Mesenchymal stem cell (in vitro differentiated cells and primary cell): Measurements from ENCODE around the gene LPGAT1.

ENCODE experiments used
- DNase-seq: peaks from one replicate; pipeline ENCODE4 v3.0.0-alpha.2; 2013
- H2AFZ ChIP-seq: one replicate; pipeline ENCODE4 v1.6.1; 2013; ENCODE audit warnings: low read depth, mild to moderate bottlenecking, control low read depth, inconsistent platforms, low read length, moderate library complexity
- H2AK5ac ChIP-seq: 2 replicates; pipeline ENCODE4 v1.6.1; 2013; ENCODE audit warnings: low read length, moderate library complexity, mild to moderate bottlenecking, inconsistent platforms; ENCODE audit not compliant: severe bottlenecking
- H2BK120ac ChIP-seq: one replicate; pipeline ENCODE4 v1.6.1; 2013; ENCODE audit warnings: low read depth, mild to moderate bottlenecking, inconsistent platforms, low read length, moderate library complexity
- H2BK12ac ChIP-seq, 2 experiments: one replicate each; pipeline ENCODE4 v1.6.1; 2013; ENCODE audit warnings: inconsistent platforms in 2 of 2, low read length in 2 of 2, mild to moderate bottlenecking in 2 of 2, moderate library complexity in 2 of 2, control low read depth in 1 of 2
- H2BK15ac ChIP-seq: one replicate; pipeline ENCODE4 v1.6.1; 2013; ENCODE audit warnings: mild to moderate bottlenecking, low read depth, inconsistent platforms; ENCODE audit not compliant: poor library complexity, severe bottlenecking
- H2BK5ac ChIP-seq: 2 replicates; pipeline ENCODE4 v1.6.1; 2013; ENCODE audit warnings: low read depth, mild to moderate bottlenecking, low read length, control low read depth, inconsistent platforms; ENCODE audit not compliant: poor library complexity, severe bottlenecking
- H3K14ac ChIP-seq, 2 experiments: one replicate each; pipeline ENCODE4 v1.6.1; 2013; ENCODE audit warnings: inconsistent platforms in 2 of 2, low read length in 2 of 2, control low read depth in 1 of 2, mild to moderate bottlenecking in 1 of 2, moderate library complexity in 1 of 2
- H3K18ac ChIP-seq, 2 experiments: one replicate each; pipeline ENCODE4 v1.6.1; 2013; ENCODE audit warnings: inconsistent platforms in 2 of 2, low read length in 2 of 2, control low read depth in 1 of 2, low read depth in 1 of 2, mild to moderate bottlenecking in 1 of 2
- H3K23ac ChIP-seq, 2 experiments: one replicate each; pipeline ENCODE4 v1.6.1; 2013; ENCODE audit warnings: inconsistent platforms in 2 of 2, low read length in 2 of 2, mild to moderate bottlenecking in 2 of 2, moderate library complexity in 2 of 2, control low read depth in 1 of 2
- H3K27ac ChIP-seq: 2 replicates; pipeline ENCODE4 v1.5.1; 2013; ENCODE audit warnings: mild to moderate bottlenecking, moderate library complexity, low read length, control low read depth, inconsistent platforms; ENCODE audit not compliant: poor library complexity, severe bottlenecking
- H3K27me3 ChIP-seq, 2 experiments: 2 replicates each; pipeline versions ENCODE4 v1.6.1 to v1.7.0; 2013; ENCODE audit warnings: low read length in 2 of 2, mild to moderate bottlenecking in 2 of 2, moderate library complexity in 2 of 2, control low read depth in 1 of 2, inconsistent platforms in 1 of 2; ENCODE audit not compliant: control insufficient read depth in 1 of 2, insufficient read depth in 1 of 2
- H3K36me3 ChIP-seq, 2 experiments: 2 replicates each; pipeline versions ENCODE4 v1.6.1 to v1.7.0; 2013; ENCODE audit warnings: low read length in 2 of 2, control low read depth in 1 of 2, inconsistent platforms in 1 of 2, low read depth in 1 of 2, mild to moderate bottlenecking in 1 of 2; ENCODE audit not compliant: insufficient read depth in 2 of 2, control insufficient read depth in 1 of 2
- H3K4ac ChIP-seq, 2 experiments: one replicate each; pipeline ENCODE4 v1.6.1; 2013; ENCODE audit warnings: inconsistent platforms in 2 of 2, low read length in 2 of 2, mild to moderate bottlenecking in 2 of 2, moderate library complexity in 2 of 2, control low read depth in 1 of 2, low read depth in 1 of 2
- H3K4me1 ChIP-seq: 2 replicates; pipeline ENCODE4 v1.6.1; 2013; ENCODE audit warnings: low read depth, low read length, control low read depth; ENCODE audit not compliant: control insufficient read depth, insufficient read depth
- H3K4me2 ChIP-seq: 2 replicates; pipeline ENCODE4 v1.6.1; 2013; ENCODE audit warnings: low read length, mild to moderate bottlenecking, inconsistent platforms; ENCODE audit not compliant: poor library complexity, severe bottlenecking
- H3K4me3 ChIP-seq, 2 experiments: 2 replicates each; pipeline versions ENCODE4 v1.5.1 to v1.7.0; 2013; ENCODE audit warnings: low read length in 2 of 2, mild to moderate bottlenecking in 2 of 2, control low read depth in 1 of 2, low read depth in 1 of 2; ENCODE audit not compliant: insufficient read depth in 1 of 2
- H3K79me1 ChIP-seq: replicated peaks from 2 replicates; pipeline ENCODE4 v1.6.1; 2013; ENCODE audit warnings: mild to moderate bottlenecking, control low read depth, low read length, inconsistent platforms; ENCODE audit not compliant: poor library complexity, severe bottlenecking
- H3K9ac ChIP-seq: 2 replicates; pipeline ENCODE4 v1.7.0; 2013; ENCODE audit warnings: mild to moderate bottlenecking, low read length, moderate library complexity
- H3K9me3 ChIP-seq: 2 replicates; pipeline ENCODE4 v1.7.0; 2013; ENCODE audit warnings: mild to moderate bottlenecking, low read length; ENCODE audit not compliant: control insufficient read depth
- H4K8ac ChIP-seq: one replicate; pipeline ENCODE4 v1.6.1; 2013; ENCODE audit warnings: inconsistent platforms, mild to moderate bottlenecking, low read length, moderate library complexity
- H4K91ac ChIP-seq: one replicate; pipeline ENCODE4 v1.6.1; 2013; ENCODE audit warnings: mild to moderate bottlenecking, low read length, inconsistent platforms
- WGBS: methylation state at CpG from one replicate; pipeline ENCODE4 v1.1.7; 2013; ENCODE audit warnings: mixed read lengths; 5-methylcytosine and 5-hydroxymethylcytosine counted together

The LPGAT1 gene

DNA sequence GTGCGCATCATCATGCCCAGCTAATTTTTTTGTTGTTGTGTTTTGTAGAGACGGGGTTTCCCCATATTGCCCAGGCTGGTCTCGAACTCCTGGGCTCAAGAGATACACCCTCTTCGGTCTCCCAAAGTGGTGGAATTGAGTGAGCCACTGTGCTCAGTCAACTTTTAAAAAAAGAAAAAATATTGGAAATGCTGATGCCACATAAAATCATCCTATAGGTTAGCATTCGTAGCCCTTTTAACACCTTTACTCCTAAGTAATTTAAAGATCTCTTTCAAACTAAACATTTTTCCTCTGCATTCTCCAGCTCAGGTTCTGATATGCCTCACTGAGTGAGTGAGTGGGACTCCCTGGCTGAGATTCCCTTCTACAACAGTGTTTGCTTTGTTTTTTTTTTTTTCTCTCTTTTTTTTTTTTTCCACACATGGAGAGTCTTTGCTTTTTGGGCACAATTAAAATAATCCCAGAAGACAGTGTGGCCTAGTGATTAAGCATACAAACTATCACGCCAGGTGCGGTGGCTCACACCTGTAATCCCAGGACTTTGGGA is 74.0 kb downstream of the LPGAT1 start:
- Histone ChIP-seq H2AFZ (no peak overlapping the region), H2BK120ac (no peak overlapping the region), H3K27me3 (no peaks in the 10 kb centered on the region), H2BK12ac (no peak overlapping the region), H3K4me2 (no peak overlapping the region), H3K9me3 (peaks cover 5% of the 10 kb centered on the region), H2BK5ac (no peak overlapping the region), H3K4me3 (no peak overlapping the region), H4K91ac (no peak overlapping the region), H2BK15ac (no peak overlapping the region), H3K27ac (no peak overlapping the region), H3K18ac (no peak overlapping the region), H4K8ac (no peak overlapping the region), H3K36me3 (peaks cover 0 to 3% of the 10 kb centered on the region in 2 experiments), H2AK5ac (no peak overlapping the region), H3K9ac (no peak overlapping the region), H3K79me1 (no peaks in the 10 kb centered on the region), H3K23ac (no peak overlapping the region), H3K4ac (no peak overlapping the region), H3K14ac (no peak overlapping the region), H3K4me1 (no peaks in the 10 kb centered on the region)
- WGBS, result 97% methylated on average over 6 of the region's 7 CpGs
- DNase-seq, result no peak

DNA sequence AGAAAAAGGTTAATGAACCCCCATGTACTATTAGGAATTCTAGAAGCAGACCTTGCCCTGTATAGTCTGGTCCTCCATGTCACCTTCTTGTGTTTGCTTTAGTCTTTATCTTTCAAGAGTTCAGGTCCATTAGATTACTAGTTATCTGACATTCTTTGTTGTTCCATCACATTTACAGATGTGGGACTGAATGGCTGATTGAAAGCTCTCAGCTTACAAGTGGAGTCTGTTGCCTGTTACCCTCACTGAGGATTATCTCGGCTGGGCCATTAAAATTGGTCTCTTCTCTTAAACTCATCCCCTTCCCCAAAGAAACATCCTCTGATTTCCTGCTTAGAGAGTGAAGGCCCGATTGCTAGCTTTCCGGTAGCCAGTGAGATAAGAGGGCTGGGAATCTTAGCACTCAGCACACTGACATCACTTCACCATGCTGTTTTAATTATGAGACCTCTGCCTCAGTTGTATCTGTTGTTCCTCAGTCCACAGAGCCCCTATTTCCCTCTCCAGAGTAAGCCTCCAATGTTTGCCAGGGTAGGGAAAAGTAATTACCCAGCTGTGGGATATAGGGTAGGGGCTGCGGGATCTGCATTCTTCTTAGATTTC is 76.8 kb downstream of the LPGAT1 start:
- WGBS, result 39% methylated on average over 3 of the region's 4 CpGs
- Histone ChIP-seq H3K36me3 (peaks cover 5 to 18% of the 10 kb centered on the region in 2 experiments), H2BK120ac (no peak overlapping the region), H2BK5ac (no peak overlapping the region), H3K14ac (no peak overlapping the region), H2AFZ (no peak overlapping the region), H3K9me3 (peaks cover 5% of the 10 kb centered on the region), H3K4me1 (no peaks in the 10 kb centered on the region), H4K8ac (no peak overlapping the region), H3K23ac (no peak overlapping the region), H4K91ac (no peak overlapping the region), H3K27ac (no peak overlapping the region), H3K4ac (no peak overlapping the region), H3K9ac (no peak overlapping the region), H2AK5ac (no peak overlapping the region), H3K18ac (no peak overlapping the region), H3K4me3 (no peak overlapping the region), H3K27me3 (no peaks in the 10 kb centered on the region), H3K4me2 (no peak overlapping the region), H2BK12ac (no peak overlapping the region), H2BK15ac (no peak overlapping the region), H3K79me1 (no peaks in the 10 kb centered on the region)
- DNase-seq, result no peak

DNA sequence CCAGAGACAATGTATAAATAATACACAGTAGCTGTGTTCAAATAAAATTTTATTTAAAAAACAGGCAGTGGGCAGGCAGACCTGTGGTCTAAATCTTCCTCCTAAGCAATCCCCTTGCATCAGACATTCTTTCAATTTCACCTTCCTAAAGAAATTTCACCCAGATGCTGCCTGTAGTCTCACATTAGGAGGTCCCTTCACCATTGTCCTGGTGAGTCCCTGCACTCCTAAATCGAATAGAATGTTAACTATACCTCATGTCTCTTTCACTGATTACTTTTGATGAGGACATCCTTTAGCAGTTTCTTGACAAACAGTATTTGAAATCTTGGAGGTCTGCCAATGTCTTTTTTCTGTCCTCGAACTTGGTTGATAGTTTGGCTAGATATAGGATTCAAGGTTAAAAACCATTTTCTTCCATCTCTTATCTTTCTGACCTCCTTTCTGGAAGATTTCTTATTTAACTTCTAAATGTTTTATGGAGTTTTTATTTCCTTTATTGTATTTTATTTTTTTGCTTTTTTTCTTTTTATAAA is 77.5 kb downstream of the LPGAT1 start:
- H2BK12ac ChIP-seq, result no peak overlapping the region
- H2BK15ac ChIP-seq, result no peak overlapping the region
- no peak overlapping the region for H2BK120ac ChIP-seq
- no peak overlapping the region for H3K4me3 ChIP-seq
- H3K9me3 ChIP-seq, result peaks cover 2% of the 10 kb centered on the region
- no peak overlapping the region for H4K8ac ChIP-seq
- H3K4ac ChIP-seq, result no peak overlapping the region
- no peak overlapping the region for H3K18ac ChIP-seq
- H3K79me1 ChIP-seq, result no peaks in the 10 kb centered on the region
- no peak overlapping the region for H3K14ac ChIP-seq
- DNase-seq, result no peak
- no peak overlapping the region for H4K91ac ChIP-seq
- H3K9ac ChIP-seq, result no peak overlapping the region
- H3K4me2 ChIP-seq, result no peak overlapping the region
- H2AFZ ChIP-seq, result no peak overlapping the region
- H3K27ac ChIP-seq, result no peak overlapping the region
- peaks cover 8 to 24% of the 10 kb centered on the region in 2 experiments for H3K36me3 ChIP-seq
- WGBS, result 33% methylated on average over 1 of the region's 2 CpGs
- H3K27me3 ChIP-seq, result no peaks in the 10 kb centered on the region
- no peaks in the 10 kb centered on the region for H3K4me1 ChIP-seq
- no peak overlapping the region for H2AK5ac ChIP-seq
- H2BK5ac ChIP-seq, result no peak overlapping the region
- no peak overlapping the region for H3K23ac ChIP-seq

DNA sequence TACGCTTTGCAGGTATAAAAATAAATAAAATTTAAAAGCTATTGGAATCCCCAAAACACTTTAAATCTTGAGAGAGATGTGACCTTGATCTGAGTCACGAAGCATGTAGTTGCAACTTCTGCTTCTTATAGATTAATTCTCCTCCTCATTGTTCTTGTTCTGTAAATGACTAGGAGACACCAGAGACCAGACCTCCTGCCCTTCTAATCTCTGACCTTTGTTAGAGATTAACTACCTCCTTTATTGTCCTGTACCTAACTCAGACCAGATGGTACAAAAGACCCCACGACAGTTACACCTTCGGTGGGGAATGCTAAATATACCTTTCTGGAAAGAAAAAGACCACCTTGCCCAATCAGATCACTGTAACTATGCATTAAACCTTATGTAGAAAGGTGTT is 78.2 kb downstream of the LPGAT1 start:
- Histone ChIP-seq H3K4ac (no peak overlapping the region), H3K9me3 (no peaks in the 10 kb centered on the region), H2AK5ac (no peak overlapping the region), H2BK120ac (no peak overlapping the region), H2AFZ (no peak overlapping the region), H4K8ac (no peak overlapping the region), H2BK5ac (no peak overlapping the region), H3K14ac (no peak overlapping the region), H3K18ac (no peak overlapping the region), H3K36me3 (peaks cover 8 to 31% of the 10 kb centered on the region in 2 experiments), H2BK15ac (no peak overlapping the region), H3K27ac (no peak overlapping the region), H4K91ac (no peak overlapping the region), H3K4me3 (no peak overlapping the region), H3K23ac (no peak overlapping the region), H3K27me3 (no peaks in the 10 kb centered on the region), H2BK12ac (no peak overlapping the region), H3K79me1 (no peaks in the 10 kb centered on the region), H3K4me2 (no peak overlapping the region), H3K9ac (no peak overlapping the region), H3K4me1 (no peaks in the 10 kb centered on the region)
- DNase-seq, result no peak
- WGBS, result 85% methylated on average over 3 of the region's 4 CpGs
